Measurements from ENCODE around the gene SATB1.

Gene SATB1

DNA sequence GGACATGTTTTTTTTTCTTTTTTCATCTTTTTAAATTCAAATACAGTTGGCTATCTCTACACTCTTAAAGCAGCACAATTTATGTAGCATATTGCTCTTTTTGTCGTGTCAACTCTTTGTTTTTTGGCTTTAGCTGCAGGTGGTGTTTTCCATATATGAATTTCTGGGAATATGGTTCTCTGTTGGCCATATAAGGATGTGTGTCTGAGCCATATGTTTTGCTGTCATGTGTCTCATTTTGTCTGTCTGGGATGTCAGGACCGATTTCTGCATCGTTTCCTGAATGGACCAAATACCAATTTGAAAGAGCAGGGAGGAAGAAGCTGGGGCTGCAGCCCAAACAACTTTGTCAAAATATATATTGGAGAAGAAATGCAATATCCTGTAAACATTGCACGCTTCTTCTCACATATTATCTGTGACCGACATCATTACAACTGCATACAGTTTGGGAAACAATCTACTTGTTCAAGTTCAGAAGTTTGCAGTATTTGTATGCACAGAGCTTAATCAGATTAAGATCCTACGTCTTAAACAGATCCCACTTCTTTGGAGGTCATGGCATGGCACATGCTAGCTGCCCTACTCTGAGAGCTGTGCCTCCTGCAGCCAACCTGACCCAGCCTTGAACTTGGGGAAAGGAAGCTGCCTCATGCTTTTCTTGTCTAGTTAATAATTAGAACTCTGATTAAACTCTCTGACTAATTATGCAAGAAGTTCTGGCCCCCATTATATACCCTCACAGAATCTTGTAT, 4.0 kb upstream of the SATB1 start:
- no peak for DNase-seq

DNA sequence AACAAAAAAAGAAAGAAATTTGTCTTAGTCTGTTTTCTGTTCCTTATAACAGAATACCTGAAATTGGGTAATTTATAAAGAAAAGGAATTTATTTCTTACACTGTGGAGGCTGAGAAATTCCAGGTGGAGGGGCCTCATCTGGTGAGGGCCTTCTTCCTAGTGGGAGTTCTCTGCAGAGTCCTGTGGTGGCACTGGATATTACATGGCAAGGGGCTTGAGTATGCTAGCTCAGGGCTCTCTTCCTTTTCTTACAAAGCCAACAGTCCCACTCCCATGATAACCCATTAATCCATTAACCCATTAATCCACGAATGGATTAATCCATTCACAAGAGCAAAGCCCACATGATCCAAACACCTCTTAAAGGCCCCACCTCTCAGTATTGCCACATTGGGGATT, 2.9 kb upstream of the SATB1 start:
- no peak for DNase-seq

DNA sequence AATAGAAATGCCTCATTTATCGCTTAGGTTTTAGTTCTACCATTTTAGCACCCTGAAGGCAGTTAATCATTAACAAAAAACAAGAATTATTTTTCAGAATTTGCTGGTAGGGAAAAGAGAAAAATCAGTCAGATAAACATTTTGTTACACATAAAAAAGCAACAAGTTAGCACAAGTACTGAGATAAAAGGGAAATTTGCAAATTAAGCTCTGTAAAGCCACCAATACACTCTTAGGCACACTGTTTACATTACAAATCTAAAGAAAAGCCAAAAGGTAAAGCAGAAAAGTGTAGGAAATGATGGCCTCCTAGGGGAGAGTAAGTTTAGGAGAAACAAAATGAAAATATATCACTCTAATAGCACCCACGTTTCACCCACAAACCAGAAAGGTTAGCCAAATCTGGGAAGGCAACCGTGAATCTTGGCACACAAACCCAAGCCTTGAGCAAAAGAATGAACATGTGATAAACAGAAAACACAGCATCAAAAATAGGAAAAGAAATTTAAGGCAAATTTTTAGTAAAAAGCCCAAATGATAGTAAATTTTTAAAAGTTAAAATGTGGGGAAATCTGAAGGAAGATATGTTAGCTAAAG, 1.6 kb upstream of the SATB1 start:
- no peak for DNase-seq

DNA sequence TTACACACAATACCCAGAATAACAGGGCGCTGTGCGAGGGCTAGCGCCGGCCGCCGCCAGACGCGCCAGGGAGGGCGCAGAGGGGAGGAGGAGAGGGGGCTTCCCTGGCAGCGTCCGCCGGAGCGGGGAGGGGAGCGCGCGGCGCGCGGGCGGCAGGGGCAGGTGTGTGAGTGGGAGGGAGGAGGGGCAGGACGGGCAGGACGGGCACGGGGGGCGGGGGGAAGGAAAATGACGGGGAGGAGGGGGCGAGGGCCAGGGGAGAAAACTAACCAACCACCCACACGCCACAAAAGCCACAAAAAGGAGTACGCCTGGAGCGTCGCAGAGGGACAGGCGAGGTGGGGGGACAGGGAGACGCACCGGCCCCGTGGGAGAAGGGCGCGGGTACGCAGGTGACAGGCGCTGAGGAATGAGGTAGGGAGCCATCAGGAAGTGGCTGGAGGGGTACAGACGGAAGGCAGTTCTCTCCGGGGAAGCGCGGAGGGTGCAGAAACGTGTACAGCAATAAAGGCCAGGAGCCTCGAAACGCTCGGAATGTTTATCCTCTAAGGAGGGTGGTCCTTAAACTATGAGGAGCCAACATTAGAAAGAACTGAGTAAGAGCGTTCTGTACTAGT, 610 bp upstream of the SATB1 start:
- peak; percentile 56 for DNase-seq

DNA sequence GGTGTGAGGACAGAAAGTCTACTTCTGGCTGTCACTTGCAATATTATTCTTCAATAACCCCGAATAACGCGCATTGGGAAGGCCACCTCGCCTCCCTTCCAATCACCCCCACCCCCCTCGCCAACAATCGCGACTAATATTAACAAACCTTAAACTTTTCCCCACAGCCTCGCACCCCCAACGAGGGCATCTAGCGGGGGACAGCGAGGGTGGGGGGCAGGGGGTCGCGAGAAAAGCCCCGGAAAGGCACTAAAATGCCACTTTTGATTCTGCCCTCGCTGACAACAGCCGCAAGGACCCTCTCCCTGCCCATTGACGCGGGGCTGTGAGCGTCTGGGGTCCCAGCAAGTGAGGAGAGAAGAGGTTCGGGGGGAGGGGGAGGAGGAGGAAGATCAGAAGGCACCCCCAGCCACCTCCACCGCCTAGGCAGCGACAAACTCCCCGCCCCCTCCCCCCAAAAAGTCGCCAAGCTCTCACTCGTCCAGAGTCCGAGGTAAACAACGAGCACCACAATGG, 868 bp downstream of the SATB1 start:
- DNase-seq, result no peak

DNA sequence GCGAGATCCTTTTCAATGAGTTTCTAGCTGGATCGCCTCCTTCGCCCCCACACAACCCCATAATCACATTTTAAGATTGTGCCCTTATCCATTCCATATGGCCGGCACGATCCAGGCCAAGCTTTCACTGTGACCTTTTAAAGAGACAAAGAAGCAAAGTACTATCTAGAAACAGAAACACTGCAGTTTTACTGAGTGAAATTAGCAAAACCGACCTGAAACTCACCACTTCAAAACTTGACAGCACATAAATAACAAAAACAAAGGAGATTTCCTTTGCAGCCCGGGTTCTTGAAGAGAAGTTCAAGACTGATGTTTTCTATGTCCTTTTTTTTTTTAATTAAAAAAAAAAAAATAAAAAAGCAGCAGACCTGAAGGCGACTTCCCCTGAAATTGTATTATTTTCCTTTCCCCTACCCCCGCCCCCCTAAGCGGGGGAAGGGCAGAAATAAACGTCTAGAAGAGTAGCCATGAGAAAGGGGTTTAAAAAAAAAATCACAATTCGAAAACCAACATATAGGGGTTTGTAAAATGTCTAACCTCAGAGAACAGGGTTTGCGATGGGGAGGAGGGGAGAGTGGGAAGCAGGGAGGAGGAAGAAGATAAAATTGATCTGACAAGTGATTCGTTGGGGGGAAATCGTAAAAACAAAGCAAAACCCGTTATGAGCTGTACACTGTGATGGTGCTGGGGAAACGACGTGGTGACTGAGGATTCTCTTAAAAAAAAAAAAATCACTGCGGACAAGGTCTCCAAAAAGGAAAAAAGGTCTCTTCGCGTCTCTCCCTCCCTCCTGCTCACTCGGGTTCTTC, 1.5 kb downstream of the SATB1 start:
- no peak for DNase-seq

DNA sequence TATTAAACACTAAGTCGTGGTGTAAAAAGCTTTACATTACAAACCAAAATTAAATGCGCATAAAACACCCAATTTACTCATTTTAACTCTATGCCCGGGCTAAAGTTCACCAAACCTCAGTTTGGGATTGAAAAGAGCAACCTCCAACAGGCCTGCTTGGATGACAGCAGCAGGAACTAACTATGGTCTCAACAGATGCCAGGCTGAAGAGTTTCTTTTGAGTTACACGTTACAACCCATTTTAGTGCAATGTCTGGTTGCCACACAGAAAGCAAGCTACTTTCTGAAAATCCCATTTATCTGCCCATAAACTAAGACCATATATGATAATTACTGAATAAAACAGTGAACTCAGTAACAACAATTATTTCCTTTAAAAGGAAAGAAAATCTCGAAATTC, 2.2 kb downstream of the SATB1 start:
- no peak for DNase-seq

DNA sequence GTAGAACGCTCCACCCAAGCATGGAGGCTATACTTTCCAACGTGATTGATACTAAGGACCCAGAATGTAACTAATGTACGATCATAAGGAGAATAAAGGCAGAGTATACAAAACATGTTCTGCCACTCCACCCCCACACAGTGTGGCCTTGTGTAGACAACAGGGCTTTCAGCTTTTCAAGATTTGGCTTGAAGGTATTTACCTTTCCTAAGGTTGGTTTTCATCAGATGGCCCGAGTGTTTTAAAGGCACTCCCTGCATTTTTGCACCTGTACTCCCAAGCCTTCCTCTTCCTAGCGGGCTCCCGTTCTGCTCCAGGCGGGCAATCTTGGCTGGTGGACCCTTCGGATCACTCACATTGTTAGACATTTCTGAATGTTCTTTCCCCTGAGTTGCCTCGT, 4.6 kb downstream of the SATB1 start:
- no peak for DNase-seq

DNA sequence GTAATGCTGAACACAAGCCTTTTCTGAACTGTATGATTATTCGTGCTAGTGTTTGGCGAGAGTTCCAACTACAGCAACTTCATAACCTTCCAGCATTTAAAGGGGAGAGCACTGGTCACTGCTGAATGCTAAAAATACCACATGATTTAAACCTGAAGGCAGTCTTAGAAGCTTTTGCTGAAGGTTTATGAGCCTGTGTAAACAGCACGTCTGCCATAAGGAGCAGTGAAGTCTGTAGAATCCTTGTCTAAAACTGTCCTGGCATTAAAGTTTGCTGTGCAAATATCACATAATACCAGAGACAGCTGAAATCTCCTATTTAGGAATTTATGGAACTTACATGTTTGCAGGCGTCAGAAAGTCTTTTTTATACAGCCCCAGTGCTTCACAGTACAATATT, 5.9 kb downstream of the SATB1 start:
- DNase-seq, result no peak

DNA sequence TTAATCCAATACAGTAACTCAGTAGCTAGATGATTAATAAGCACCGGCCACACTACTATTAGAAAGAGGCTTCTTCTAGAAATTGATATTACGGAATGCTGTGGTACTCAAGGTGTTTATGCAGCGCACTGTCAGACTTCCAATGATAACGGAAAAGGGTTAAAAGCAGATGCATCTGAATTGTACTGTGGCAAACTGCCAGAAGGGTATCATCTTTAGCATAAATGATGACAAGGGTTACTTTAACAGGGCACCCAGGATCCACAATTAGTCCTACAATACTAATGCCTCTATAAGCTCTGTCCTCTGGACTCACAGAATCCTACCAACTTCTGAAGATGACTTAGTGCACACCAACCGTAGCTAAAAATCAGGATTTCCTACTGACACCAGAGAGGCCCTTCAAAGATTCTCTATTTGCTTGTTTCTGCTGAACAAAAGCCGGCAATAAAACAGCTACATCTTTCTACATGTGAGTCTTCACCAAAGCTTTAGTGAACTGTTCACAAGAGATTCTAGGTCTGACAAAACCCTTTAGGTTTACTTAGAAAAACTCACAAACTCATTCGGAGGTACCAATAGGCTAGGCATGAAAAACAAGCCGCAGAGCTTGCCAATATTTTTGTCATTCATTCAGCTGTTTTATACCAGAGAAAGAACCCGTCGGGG, 7.1 kb downstream of the SATB1 start:
- no peak for DNase-seq

DNA sequence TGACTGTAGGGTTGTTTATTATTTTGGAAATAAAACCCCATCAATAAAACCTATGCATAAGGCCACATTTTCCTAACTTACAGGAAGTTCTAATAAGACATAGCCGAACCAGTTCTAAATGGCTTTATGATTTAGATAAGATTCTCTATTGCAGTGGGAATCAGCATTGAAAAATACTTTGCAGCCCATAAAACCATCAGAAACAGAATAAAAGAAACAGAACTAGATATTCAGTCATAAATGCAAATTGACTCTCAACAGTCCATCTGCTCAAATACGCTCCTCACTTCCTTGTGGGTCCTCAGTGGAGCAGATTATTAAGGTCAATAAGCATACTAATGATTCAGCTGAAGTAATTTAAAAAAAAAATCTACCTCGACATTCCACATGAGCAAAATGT, 8.8 kb downstream of the SATB1 start:
- DNase-seq, result no peak

DNA sequence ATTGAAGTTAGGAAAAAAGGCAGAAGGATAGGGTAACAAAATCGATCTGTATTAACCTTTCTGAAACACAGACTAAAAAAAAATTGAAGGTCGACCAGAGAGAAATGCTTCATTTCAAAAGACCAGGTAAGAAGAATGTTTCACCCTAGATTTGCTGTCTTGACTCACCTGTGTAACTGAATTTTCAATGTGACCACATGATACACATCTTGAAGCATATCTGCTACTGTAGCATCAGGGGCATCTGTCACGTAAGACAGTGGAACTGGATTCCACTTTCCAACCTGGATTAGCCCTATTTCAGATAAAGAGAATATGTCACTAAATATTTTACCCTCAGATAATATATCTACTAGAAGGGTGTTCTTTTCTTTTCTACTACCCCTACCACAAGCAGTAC, 9.3 kb downstream of the SATB1 start:
- no peak for DNase-seq

DNA sequence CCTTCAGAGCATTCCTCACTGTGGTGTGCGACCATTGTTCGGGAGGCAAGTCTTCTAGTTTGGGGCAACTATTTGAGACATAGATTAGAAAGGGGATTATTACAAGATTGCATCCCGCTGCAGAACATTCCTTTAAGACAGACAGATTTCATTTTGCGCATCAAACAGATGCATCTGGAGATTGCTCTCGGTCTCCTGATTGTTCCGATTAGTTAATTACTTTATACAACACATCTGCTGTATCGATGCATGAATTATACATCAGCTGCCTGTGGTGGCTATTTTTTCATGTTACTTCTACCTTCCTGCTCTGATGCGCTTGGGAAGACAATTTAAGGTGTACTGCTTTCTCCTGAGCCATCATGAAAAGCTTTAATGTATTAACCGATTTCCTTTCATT, 10.0 kb downstream of the SATB1 start:
- DNase-seq, result no peak

DNA sequence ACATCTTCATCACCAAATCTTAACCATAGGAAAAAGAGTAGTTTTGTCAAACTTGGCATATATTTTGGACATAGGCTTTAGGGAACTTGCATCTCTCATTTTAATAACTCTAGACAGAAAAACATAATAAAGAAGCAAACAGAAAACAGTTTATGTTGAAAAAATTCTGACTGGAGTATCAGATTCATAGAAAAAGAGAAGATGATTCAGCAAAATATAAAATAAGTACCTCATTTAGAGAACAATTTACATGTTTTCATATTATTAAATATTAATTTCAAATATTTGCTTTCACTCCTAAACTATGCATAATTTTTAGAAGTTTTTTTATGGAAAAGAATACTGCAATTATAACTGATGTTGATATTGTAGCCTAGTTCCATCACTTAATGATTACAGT, 12.5 kb downstream of the SATB1 start:
- DNase-seq, result no peak

DNA sequence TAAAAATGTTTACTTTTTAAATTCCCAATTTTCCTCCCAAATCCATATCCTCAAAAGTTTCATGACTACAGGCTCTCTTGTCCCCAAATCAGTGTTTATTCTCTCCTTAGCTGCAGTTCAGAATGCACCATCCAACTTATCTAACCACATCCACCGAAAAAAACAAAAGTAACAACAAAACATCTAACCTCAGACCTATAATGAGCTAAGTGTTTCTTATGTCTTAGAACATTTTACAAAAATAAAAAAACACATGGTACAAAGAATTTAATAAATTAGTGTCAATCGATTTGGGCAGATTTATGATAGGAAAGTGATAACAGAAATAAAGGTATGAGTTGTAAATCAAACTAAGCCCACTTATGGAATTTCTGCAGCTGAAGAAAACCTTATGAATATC, 13.6 kb downstream of the SATB1 start:
- DNase-seq, result no peak

DNA sequence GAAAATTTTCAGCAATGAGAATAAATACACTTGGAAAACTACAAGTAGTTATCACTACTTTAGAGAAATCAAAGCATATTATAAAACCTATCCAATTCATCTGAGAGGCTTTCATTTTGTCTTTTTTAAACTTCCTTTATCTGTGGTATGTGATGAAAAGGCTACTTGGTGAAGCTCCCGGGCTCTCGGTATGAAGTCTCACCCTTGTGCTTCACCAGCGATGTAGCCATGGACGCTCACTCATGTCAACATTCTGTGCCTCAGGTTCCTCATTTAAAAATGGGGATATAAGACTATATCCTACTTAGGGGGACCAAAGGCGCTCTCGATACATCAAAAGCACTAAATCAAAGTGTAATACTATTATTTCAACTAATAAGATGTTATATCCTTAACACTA, 14.9 kb downstream of the SATB1 start:
- DNase-seq, result no peak

DNA sequence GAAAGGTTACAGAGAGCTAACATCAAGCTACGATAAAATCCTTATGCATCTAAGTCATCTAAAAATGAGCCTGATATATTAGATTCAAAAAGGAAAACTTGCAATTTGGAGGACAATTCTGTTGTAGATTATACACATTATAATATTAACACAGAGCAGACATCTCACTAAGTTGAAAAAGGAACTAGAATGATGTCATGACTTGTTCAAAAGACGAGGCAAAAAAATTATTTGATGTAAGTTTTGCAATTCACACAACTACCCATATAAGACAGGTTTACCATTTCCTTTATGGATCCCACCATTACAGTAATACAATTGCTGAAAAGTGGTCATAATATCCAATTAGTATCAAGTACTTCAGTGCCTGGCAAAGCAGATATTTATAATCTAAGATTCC, 15.9 kb downstream of the SATB1 start:
- no peak for DNase-seq

DNA sequence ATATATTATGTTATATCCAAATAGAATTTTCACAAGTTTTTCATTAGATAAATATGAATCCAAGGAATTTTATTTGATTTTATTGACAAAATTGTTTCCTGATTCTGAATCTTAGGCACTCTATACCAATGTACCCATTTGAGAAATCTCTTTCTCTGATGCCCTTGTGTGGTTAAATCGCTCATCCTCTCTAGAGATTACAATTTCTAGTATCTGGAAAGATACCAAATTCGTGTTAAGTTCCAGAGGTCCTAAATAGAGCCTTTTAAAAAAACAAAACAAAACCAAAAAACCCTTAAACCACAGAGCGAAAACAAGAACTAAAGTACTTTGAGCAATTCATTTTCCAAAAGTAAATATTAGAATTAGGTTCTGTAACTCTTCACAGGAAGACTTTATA, 20.0 kb downstream of the SATB1 start:
- DNase-seq, result no peak

DNA sequence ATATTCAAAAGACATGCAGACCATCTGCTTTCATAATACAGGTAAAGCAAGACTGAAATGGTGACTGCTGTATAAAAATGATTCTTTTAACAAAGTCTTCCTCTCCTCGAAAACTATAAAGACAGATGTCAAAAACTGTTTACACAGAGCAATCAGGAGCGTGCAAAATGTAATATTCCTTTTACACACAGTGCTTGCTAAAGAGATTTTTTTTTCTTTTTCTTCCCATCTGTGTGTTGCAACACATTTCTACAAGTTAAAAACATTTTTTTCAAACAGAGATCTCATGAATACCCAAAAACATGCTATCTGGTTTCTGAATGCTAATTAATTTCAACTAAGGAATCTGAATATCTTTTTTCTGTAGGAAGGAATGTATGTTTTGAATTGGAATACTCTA, 22.1 kb downstream of the SATB1 start:
- no peak for DNase-seq

DNA sequence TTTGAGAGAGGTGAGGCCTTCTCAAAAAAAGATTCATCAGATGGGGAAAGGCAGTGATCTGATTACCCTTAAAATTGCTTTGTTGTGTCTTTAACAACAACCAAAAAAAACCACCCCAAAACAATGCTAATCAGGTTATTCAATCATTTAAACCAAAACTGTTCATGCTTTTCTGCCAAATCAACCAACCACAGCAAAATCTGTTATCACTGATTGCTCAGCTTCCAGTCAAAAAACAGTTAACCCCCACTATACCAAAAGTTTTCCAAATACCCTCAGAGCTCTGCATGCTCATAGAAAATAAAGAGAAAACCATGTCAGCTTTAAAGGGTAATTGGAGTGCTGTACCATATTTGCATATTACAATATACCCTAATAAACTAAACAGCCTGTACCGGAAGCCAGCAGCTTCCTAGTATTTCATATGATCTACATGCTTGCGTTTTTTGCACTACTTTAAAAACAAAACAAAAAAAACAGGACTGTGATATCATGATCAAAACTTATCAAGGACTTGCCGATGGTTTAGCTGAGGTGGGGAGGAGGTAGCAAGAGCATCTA, 22.8 kb downstream of the SATB1 start:
- no peak for DNase-seq

DNA sequence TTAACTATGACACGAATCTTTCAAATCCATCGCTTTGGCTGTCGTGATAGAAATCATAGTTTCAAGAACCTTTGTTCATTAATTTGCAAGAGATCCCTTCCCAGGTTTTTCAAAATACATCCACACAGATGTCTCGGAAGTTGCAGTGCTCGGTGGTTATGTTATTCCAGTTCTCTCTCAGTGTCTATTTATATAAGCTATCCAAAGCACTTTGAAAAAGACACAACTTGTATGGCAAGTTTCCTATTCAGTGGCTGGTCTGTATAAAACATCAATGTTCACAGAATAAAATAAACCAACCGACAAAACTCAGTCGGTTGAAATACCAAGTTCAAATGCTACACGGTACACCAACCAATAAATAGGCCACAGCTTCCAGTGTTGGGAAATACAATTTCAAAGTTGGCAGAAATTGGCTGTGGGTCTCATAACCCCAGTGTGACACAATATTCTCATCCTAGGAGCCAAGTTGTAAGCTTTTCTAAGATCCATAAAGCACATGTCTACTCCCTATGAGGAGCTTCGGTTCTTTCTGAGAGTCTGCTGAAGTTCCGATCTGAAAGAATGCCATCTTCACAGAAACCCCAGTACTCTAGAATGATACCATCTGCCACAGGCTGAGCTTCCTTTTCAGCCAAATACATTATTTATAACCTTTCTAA, 23.7 kb downstream of the SATB1 start:
- no peak for DNase-seq

DNA sequence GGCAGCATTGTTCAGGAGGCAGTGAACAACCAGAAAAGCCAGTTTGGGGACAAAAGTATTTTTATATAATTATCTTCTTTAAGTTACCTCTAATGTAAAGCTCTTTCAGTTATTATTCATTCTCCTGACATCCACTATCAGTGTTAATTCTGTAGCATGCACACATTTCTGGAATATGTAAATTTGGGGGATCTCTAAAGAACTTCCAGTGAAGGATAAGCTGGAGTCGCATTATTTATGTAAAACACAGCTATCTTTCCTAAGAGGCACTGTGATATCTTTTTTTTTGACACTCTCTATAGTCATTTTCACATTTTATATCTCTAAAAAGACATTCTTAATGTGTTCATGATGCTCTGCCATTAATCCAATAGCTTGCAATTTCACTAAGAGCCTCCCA, 26.7 kb downstream of the SATB1 start:
- no peak for DNase-seq

Measured in NCI-H1436 (cell line).